A673 (cell line): ENCODE results near the gene POLR1E. TPM values are rescaled to one million over a fixed set of nuclear protein-coding genes. Genes with fewer than 3 reads are reported as not detected.

ENCODE experiments used
- BruUV-seq: library from RNA; stranded (reverse); fragments of 400-500 nt; replicated peaks from 2 replicates; lab custom pipeline; 2021; lab: Mats Ljungman, UMichigan
- CTCF ChIA-PET: fragments of 300-600 bp; sonication (Branson Sonifier 250); formaldehyde crosslinking; loops from one replicate; lab custom pipeline; 2022; ENCODE audit warnings: antibody characterized with exemption; lab: Charles Lee
- POLR2A ChIA-PET: fragments of 300-600 bp; sonication (Branson Sonifier 250); formaldehyde crosslinking; loops from one replicate; lab custom pipeline; 2022; ENCODE audit warnings: antibody characterized with exemption; ENCODE audit not compliant: low non-redundant PET; lab: Charles Lee
- DNase-seq: peaks from one replicate; pipeline ENCODE4 v3.0.0-alpha.2; 2015; ENCODE audit warnings: low spot score
- H3K27ac ChIP-seq: fragments of 200-600 bp; sonication (generic); 2 replicates; pipeline ENCODE4 v1.5.1; 2016; ENCODE audit warnings: mixed run types, low read depth, mild to moderate bottlenecking, mixed read lengths, antibody characterized with exemption, low read length; ENCODE audit not compliant: poor library complexity, severe bottlenecking
- H3K27me3 ChIP-seq: fragments of 200-600 bp; sonication (generic); replicated peaks from 2 replicates; pipeline ENCODE4 v1.6.1; 2017; ENCODE audit warnings: mixed run types, low read depth, mild to moderate bottlenecking, mixed read lengths, antibody characterized with exemption, low read length; ENCODE audit not compliant: insufficient read depth, poor library complexity
- H3K36me3 ChIP-seq: fragments of 200-600 bp; sonication (generic); 2 replicates; pipeline ENCODE4 v1.6.1; 2016; ENCODE audit warnings: mixed run types, mild to moderate bottlenecking, mixed read lengths, antibody characterized with exemption, low read length; ENCODE audit not compliant: insufficient read depth, poor library complexity, severe bottlenecking
- H3K4me1 ChIP-seq: fragments of 200-600 bp; sonication (generic); 2 replicates; pipeline ENCODE4 v1.6.1; 2017; ENCODE audit warnings: mixed run types, mild to moderate bottlenecking, mixed read lengths, antibody characterized with exemption, low read length; ENCODE audit not compliant: insufficient read depth, poor library complexity, severe bottlenecking
- H3K4me3 ChIP-seq: fragments of 200-600 bp; sonication (generic); 2 replicates; pipeline ENCODE4 v1.5.1; 2016; ENCODE audit warnings: low read depth, mixed run types, mild to moderate bottlenecking, mixed read lengths, low read length; ENCODE audit not compliant: poor library complexity, severe bottlenecking
- H3K9me3 ChIP-seq: fragments of 200-600 bp; sonication (generic); 2 replicates; pipeline ENCODE4 v1.6.1; 2016; ENCODE audit warnings: mixed run types, low read depth, mild to moderate bottlenecking, mixed read lengths, antibody characterized with exemption, low read length; ENCODE audit not compliant: poor library complexity, severe bottlenecking
- CTCF ChIP-seq: fragments of 300-800, 200-600 bp; sonication (generic); conservative IDR thresholded peaks from 2 replicates; pipeline ENCODE4 v1.5.1; 2017; ENCODE audit warnings: low read depth, mild to moderate bottlenecking, antibody characterized with exemption, low read length, moderate library complexity, mixed read lengths
- EZH2 ChIP-seq: fragments of 200-600 bp; sonication (generic); IDR thresholded peaks from 2 replicates; pipeline ENCODE4 v1.6.1; 2017; ENCODE audit warnings: borderline replicate concordance, low read depth, mild to moderate bottlenecking, mixed read lengths, antibody characterized with exemption, low read length; ENCODE audit not compliant: poor library complexity, severe bottlenecking
- intact Hi-C: fragments of 100-400 bp; cut with micrococcal nuclease; formaldehyde crosslinking; loops from one replicate; pipeline ENCODE4 v1.10.0; 2022; ENCODE audit not compliant: unreplicated experiment
- total RNA-seq: library from RNA; stranded (reverse); gene quantifications from 2 replicates; pipeline ENCODE4 v1.2.3, GENCODE V29; 2021

Gene POLR1E
- total RNA-seq, 1 experiment from 2014 or later = 68.8 TPM

GRCh38 chr9:37442556-37442955 is 43.2 kb upstream of the POLR1E start:
- Histone ChIP-seq H3K27ac (no peak overlapping the region), H3K4me3 (no peak overlapping the region), H3K27me3 (no peaks in the 10 kb centered on the region), H3K9me3 (no peaks in the 10 kb centered on the region), H3K36me3 (peaks cover 50% of the 10 kb centered on the region), H3K4me1 (peaks cover 11% of the 10 kb centered on the region)
- ChIA-PET POLR2A (no interaction called here), CTCF (interaction anchor here (0.6 kb wide), 1 partner anchor 460 kb away, joined by 3 read pairs; no protein-coding TSS in a partner anchor)
- intact Hi-C loops = no loop called here
- BruUV-seq = no TSS peak
- TF ChIP-seq CTCF = no peak
- no peak for TF ChIP-seq EZH2
- no peak for DNase-seq

- no peak overlapping the region for H3K27ac ChIP-seq
- DNase-seq = no peak
- BruUV-seq = no TSS peak
- peaks cover 13% of the 10 kb centered on the region for H3K4me1 ChIP-seq
- intact Hi-C loops = no loop called here
- no peaks in the 10 kb centered on the region for H3K27me3 ChIP-seq
- H3K9me3 ChIP-seq = no peaks in the 10 kb centered on the region
- ChIA-PET POLR2A (no interaction called here), CTCF (no interaction called here)
- TF ChIP-seq EZH2 = no peak
- TF ChIP-seq CTCF = no peak
- H3K36me3 ChIP-seq = peaks cover 40% of the 10 kb centered on the region
- H3K4me3 ChIP-seq = no peak overlapping the region
These were observed 42.2 kb upstream of the POLR1E start for GRCh38 chr9:37443566-37443965.

- Histone ChIP-seq H3K27me3 (no peaks in the 10 kb centered on the region), H3K4me3 (no peak overlapping the region), H3K27ac (no peak overlapping the region), H3K36me3 (peaks cover 26% of the 10 kb centered on the region), H3K4me1 (peaks cover 20% of the 10 kb centered on the region), H3K9me3 (no peaks in the 10 kb centered on the region)
- BruUV-seq = no TSS peak
- intact Hi-C loops = no loop called here
- POLR2A ChIA-PET = no interaction called here
- CTCF ChIA-PET = interaction anchor here (0.7 kb wide), 1 partner anchor 68 kb away, joined by 3 read pairs; no protein-coding TSS in a partner anchor
- no peak for DNase-seq
- TF ChIP-seq EZH2 (no peak), CTCF (no peak)
These were observed 40.9 kb upstream of the POLR1E start for GRCh38 chr9:37444890-37445289.
